DOHH2 (cell line): ENCODE data around the gene BTBD10.

Source experiments
- H3F3A ChIP-seq: fragments of 200-600 bp; sonication (generic), shearing (Covaris generic); 2 replicates; pipeline ENCODE4 v1.6.0; 2016; ENCODE audit warnings: antibody characterized with exemption, mild to moderate bottlenecking; ENCODE audit not compliant: control insufficient read depth, insufficient read depth
- H3K27ac ChIP-seq: fragments of 200-600 bp; sonication (generic); 2 replicates; pipeline ENCODE4 v1.5.1; 2014; ENCODE audit warnings: low read depth, mild to moderate bottlenecking, low read length, moderate library complexity
- H3K27me3 ChIP-seq: fragments of 200-600 bp; sonication (generic); 2 replicates; pipeline ENCODE4 v1.6.1; 2014; ENCODE audit warnings: mild to moderate bottlenecking, low read length, mixed read lengths; ENCODE audit not compliant: control insufficient read depth
- H3K36me3 ChIP-seq: fragments of 200-600 bp; sonication (generic); 2 replicates; pipeline ENCODE4 v1.6.1; 2014; ENCODE audit warnings: mild to moderate bottlenecking, low read length, moderate library complexity, mixed read lengths; ENCODE audit not compliant: control insufficient read depth
- H3K4me1 ChIP-seq: fragments of 200-600 bp; sonication (generic); 2 replicates; pipeline ENCODE4 v1.6.1; 2014; ENCODE audit warnings: mild to moderate bottlenecking, low read length, mixed read lengths; ENCODE audit not compliant: control insufficient read depth
- H3K4me2 ChIP-seq: fragments of 200-600 bp; sonication (generic); 2 replicates; pipeline ENCODE4 v1.6.0; 2014; ENCODE audit warnings: mild to moderate bottlenecking, low read length, moderate library complexity
- H3K4me3 ChIP-seq: fragments of 200-600 bp; sonication (generic); 2 replicates; pipeline ENCODE4 v1.5.1; 2014; ENCODE audit warnings: mild to moderate bottlenecking, low read length, mixed read lengths
- H3K79me2 ChIP-seq: fragments of 200-600 bp; sonication (generic); 2 replicates; pipeline ENCODE4 v1.6.1; 2014; ENCODE audit warnings: mild to moderate bottlenecking, low read length, mixed read lengths; ENCODE audit not compliant: control insufficient read depth
- H3K9me2 ChIP-seq: fragments of 200-600 bp; sonication (generic); replicated peaks from 2 replicates; pipeline ENCODE4 v1.6.1; 2014; ENCODE audit warnings: mild to moderate bottlenecking, low read length, mixed read lengths; ENCODE audit not compliant: control insufficient read depth
- H3K9me3 ChIP-seq: fragments of 200-600 bp; sonication (generic); 2 replicates; pipeline ENCODE4 v1.6.1; 2014; ENCODE audit warnings: antibody characterized with exemption, low read length, mixed read lengths; ENCODE audit not compliant: control insufficient read depth, insufficient read depth
- H4K20me1 ChIP-seq: fragments of 200-600 bp; sonication (generic); 2 replicates; pipeline ENCODE4 v1.6.0; 2014; ENCODE audit warnings: low read depth, mild to moderate bottlenecking, antibody characterized with exemption, low read length, moderate library complexity; ENCODE audit not compliant: control insufficient read depth, insufficient read depth
- CTCF ChIP-seq: fragments of 200-600 bp; sonication (generic); IDR thresholded peaks from one replicate; pipeline ENCODE4 v1.5.1; 2014; ENCODE audit warnings: antibody characterized with exemption, mild to moderate bottlenecking, low read depth, low read length; ENCODE audit not compliant: poor library complexity, severe bottlenecking
- EZH2phosphoT487 ChIP-seq: fragments of 200-600 bp; sonication (generic); IDR thresholded peaks from 2 replicates; pipeline ENCODE4 v1.6.1; 2017; ENCODE audit warnings: borderline replicate concordance, mild to moderate bottlenecking, antibody characterized with exemption, low read length, moderate library complexity, mixed read lengths

Gene BTBD10

GRCh38 chr11:13348305-13348704 lies 114.7 kb downstream of the BTBD10 start:
- no peaks in the 10 kb centered on the region for H3K9me3 ChIP-seq
- H3K4me3 ChIP-seq = no peak overlapping the region
- no peaks in the 10 kb centered on the region for H3F3A ChIP-seq
- H3K4me1 ChIP-seq = no peaks in the 10 kb centered on the region
- no peaks in the 10 kb centered on the region for H3K9me2 ChIP-seq
- H4K20me1 ChIP-seq = peaks cover 5% of the 10 kb centered on the region; the same call in 1 of the 2 replicates
- no peak overlapping the region for H3K4me2 ChIP-seq
- H3K27ac ChIP-seq = no peak overlapping the region
- no peaks in the 10 kb centered on the region for H3K79me2 ChIP-seq
- no peak for TF ChIP-seq CTCF
- no peak for TF ChIP-seq EZH2phosphoT487
- H3K27me3 ChIP-seq = peaks cover 36% of the 10 kb centered on the region
- H3K36me3 ChIP-seq = no peaks in the 10 kb centered on the region

- Histone ChIP-seq H3K9me2 (no peaks in the 10 kb centered on the region), H4K20me1 (peaks cover 5% of the 10 kb centered on the region; the same call in 1 of the 2 replicates), H3K4me2 (no peak overlapping the region)
These were observed 115.1 kb downstream of the BTBD10 start for GRCh38 chr11:13347901-13348300.

GRCh38 chr11:13346470-13346869 lies 116.6 kb downstream of the BTBD10 start:
- H3K4me2 ChIP-seq = no peak overlapping the region
- no peaks in the 10 kb centered on the region for H3K9me2 ChIP-seq
- H3K4me1 ChIP-seq = no peaks in the 10 kb centered on the region
- TF ChIP-seq CTCF (no peak), EZH2phosphoT487 (no peak)
- peaks cover 34% of the 10 kb centered on the region for H3K27me3 ChIP-seq
- H3K79me2 ChIP-seq = no peaks in the 10 kb centered on the region
- no peaks in the 10 kb centered on the region for H3K9me3 ChIP-seq
- no peaks in the 10 kb centered on the region for H3K36me3 ChIP-seq
- H3K4me3 ChIP-seq = no peak overlapping the region
- H3F3A ChIP-seq = no peaks in the 10 kb centered on the region
- peaks cover 5% of the 10 kb centered on the region; the same call in 1 of the 2 replicates for H4K20me1 ChIP-seq
- H3K27ac ChIP-seq = no peak overlapping the region

More at GRCh38 chr11:13347901-13348300, 115.1 kb downstream of the BTBD10 start:
- Histone ChIP-seq H3F3A (no peaks in the 10 kb centered on the region), H3K27me3 (peaks cover 37% of the 10 kb centered on the region), H3K36me3 (no peaks in the 10 kb centered on the region), H3K9me3 (no peaks in the 10 kb centered on the region), H3K4me1 (no peaks in the 10 kb centered on the region), H3K4me3 (no peak overlapping the region), H3K27ac (no peak overlapping the region), H3K79me2 (no peaks in the 10 kb centered on the region)
- TF ChIP-seq CTCF = no peak
- TF ChIP-seq EZH2phosphoT487 = no peak

GRCh38 chr11:13344818-13345217 lies 118.2 kb downstream of the BTBD10 start:
- Histone ChIP-seq H3K4me2 (no peak overlapping the region), H3K4me3 (no peak overlapping the region), H3K27ac (no peak overlapping the region), H3K9me3 (no peaks in the 10 kb centered on the region), H4K20me1 (peaks cover 5% of the 10 kb centered on the region; the same call in 1 of the 2 replicates), H3K4me1 (no peaks in the 10 kb centered on the region), H3K27me3 (peaks cover 27% of the 10 kb centered on the region), H3K9me2 (no peaks in the 10 kb centered on the region), H3K36me3 (no peaks in the 10 kb centered on the region), H3K79me2 (no peaks in the 10 kb centered on the region), H3F3A (no peaks in the 10 kb centered on the region)
- TF ChIP-seq CTCF (no peak), EZH2phosphoT487 (no peak)
